Left kidney (tissue), 2 donors: ENCODE measurements around the gene STIMATE. TPM values are rescaled to one million over a fixed set of nuclear protein-coding genes. Genes with fewer than 3 reads are reported as not detected.

ENCODE experiments used
- DNase-seq: peaks from one replicate; pipeline ENCODE4 v3.0.0-alpha.2; 2013
- polyA plus RNA-seq: library from polyadenylated mRNA; unstranded; fragments of 120-200 nt; gene quantifications from one replicate; pipeline ENCODE4 v1.2.1, GENCODE V29; 2013; ENCODE audit not compliant: insufficient read length

The STIMATE gene
- polyA plus RNA-seq, 1 donor, result 17.6 TPM

DNA sequence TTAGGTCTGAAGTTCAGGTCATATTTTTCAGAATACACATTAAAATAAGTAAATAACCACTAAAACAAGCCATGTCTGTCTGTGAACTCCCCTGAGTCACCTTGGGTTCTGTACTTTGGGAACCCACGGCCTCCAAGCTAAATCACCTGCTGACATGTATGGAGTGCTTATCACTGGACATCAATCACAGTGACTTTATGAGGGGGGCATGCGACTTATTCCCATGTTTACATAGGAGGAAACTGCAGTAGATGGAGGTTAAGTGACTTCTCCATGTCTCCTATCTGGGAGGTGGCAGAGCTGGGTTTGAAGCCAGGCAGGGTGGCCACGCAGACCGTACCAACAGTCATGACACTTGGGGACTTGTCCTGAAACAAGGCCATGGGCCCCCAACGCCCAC, 75.0 kb downstream of the STIMATE start:
- DNase-seq, result no peak

GRCh38 chr3:52820736-52821135, 76.6 kb downstream of the STIMATE start:
- no peak for DNase-seq

- no peak for DNase-seq
Observed at GRCh38 chr3:52819936-52820335, 77.4 kb downstream of the STIMATE start.

GRCh38 chr3:52817860-52818259, 79.5 kb downstream of the STIMATE start:
- DNase-seq, result no peak

DNA sequence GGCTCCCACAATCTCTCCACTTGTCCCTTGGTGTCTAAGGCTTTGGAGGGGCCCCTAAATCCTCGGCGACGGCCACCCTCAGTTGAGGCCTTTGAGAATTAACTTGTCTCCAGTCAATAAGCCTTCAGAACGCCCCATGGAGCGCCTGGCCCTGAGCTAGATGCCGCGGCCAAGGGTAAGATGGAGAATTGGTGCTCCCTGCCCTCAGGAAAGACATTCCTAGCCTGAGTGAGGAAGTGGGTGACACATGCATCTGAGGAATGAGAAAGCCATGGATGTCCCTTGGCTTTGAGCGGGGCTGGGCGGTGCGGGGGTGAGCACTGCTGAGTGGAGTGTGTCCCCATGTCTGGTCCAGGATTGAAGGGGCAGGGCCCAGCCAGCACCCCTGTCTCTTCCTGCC, 80.1 kb downstream of the STIMATE start:
- no peak for DNase-seq

DNA sequence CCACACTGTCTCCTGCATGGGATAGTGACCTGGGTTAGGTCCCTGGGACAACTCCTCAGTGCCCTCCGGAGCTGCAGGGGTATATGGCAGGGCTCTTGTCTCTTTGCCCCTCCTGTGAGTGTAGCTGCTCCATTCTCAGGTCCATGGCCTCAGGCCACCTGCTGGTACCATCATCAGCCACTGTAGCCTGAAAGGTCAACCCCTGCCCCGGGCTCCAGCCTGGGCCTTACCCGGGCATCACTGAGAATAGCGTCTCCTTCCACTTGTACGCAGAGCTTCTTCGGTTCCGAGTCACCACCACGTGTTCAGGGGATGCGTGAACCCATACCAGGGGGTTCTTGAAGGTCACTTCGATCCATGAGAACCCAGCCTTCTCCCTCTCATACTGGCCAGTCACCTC, 80.7 kb downstream of the STIMATE start:
- DNase-seq, result no peak

DNA sequence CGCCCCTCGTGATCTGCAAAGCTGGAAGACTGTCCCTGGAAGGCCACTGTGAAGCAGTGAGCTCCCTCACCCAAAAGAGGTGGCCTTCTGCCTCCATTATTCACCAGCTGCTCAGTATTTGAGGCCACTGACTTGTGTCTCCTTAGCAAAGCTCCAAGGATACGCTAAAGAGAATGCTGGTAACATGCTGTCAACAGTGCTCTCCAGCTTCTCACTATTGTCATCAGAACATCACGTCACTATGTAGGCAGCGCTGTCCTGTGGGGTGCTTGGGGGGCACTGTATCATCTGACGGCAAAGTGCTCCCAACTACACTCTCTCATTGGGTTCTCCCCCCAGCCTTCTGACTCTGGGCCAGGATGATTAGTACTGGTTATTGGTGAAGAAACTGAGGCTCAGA, 81.1 kb downstream of the STIMATE start:
- DNase-seq, result no peak

GRCh38 chr3:52813810-52814209, 83.5 kb downstream of the STIMATE start:
- DNase-seq, result no peak

- no peak for DNase-seq
Observed at GRCh38 chr3:52811452-52812011, 85.8 kb downstream of the STIMATE start.

DNA sequence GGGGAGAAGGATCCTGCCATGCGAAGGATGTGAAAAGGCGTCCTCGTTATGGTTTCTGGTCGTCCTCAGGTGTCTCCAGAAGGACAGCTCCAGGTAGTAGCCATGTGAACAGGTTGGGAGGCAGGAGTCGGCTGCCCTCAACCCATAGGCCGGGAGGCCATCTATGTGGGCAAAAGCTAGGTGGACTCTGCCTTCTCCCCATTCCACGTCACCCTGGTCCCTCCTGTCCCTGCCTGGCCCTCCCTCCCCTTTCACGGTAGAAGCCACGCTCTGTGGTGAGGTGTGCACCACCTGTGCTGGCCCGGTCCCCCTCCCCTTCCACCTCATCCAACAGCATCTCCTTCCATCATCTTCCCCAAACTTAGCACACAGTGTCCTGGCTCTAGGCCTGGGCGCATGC, 86.4 kb downstream of the STIMATE start:
- DNase-seq, result no peak

DNA sequence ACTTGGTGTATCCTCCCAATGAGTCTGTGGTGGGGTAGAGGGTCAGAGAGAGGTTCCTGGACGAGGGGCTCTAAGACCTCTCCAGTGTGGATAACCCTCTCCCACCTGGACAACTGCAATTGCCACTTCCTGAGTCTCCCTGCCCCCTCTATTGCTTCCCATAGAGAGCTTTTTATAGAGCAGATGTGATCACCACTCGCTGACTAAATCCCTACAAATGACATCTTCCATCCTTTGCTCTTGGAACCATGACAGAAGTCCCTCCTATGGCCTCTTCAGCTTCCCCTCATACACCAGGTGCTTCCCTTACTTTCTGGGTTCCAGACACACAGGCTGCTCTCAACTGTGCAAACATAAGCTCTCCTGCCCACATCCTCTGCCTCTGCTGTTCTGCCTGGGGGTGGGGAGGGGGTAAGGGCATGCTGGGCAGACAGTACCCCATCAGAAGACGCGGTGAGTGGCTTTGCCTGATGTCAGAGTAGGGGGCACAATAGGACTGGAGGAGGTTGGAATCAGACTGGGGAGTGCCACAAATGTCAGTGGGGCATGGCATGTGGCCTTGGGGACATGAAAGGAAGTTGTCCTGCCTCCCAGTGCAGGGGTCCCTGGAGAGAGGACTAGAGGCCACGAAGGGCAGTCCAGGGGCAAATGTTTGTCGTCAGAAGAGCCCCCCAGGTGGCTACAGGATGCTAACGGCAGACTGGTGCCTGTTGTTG, 87.5 kb downstream of the STIMATE start:
- no peak for DNase-seq

DNA sequence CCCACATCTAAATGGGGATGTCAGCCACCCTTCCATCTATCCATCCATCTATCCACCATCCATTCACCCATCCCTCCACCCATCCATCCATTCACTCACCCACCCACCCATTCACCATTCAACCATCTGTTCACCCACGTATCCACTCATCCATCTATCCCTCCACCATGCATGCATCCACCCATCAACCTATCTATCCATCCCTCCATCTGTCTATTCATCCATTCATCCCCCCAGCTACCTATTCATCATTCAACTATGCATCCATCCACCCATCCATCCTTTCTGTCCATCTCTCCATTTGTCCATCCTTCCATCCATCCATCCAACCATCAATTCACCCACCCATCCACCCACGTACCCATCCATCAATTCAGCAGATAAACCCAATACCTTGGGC, 88.2 kb downstream of the STIMATE start:
- DNase-seq, result no peak

GRCh38 chr3:52805270-52806039, 91.9 kb downstream of the STIMATE start:
- DNase-seq, result no peak

DNA sequence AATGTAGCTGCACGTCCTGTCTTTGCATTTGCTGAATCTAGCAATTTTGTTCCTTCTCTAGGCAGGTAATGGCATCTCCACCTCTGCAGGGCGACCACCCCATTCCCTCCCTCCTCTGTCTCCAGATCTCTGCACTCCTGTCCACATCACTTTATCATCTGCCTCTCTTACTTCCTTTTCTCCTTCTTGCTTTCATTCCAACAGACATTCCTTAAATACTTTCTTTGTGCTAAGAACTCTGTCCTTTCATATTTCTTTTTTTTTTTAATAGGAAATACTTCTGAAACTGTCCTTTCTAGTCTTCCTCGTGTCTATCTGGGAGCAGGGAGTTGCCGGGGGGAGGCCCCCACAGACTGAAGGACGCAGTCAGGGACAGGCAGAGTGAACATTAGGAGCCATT, 95.5 kb downstream of the STIMATE start:
- DNase-seq, result no peak

GRCh38 chr3:52800079-52800478, 97.3 kb downstream of the STIMATE start:
- no peak for DNase-seq

DNA sequence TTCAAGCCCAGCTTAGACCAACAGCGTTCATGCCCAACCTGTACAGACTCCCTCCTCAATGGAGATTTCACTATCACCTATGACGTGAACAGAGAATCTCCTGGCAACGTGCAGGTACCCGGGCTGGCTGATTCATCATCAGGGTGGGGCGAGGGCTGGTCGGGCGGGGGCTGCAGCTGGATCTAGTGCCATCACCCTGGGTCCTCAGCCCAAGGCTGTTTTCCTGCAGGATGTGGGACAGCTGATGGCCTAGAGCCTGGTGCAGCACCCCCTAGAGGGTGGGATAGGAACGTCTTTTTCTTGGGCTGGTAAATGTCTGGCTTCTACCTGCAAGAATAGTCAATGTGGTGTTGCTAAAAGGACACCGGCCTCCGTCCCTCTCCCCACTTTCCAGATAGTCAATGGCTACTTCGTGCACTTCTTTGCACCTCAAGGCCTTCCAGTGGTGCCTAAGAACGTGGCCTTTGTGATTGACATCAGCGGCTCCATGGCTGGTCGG, 98.3 kb downstream of the STIMATE start:
- DNase-seq, result no peak

- DNase-seq, result no peak
Observed at GRCh38 chr3:52798376-52798977, 98.9 kb downstream of the STIMATE start.

GRCh38 chr3:52796411-52796810, 100.9 kb downstream of the STIMATE start:
- DNase-seq, result no peak

DNA sequence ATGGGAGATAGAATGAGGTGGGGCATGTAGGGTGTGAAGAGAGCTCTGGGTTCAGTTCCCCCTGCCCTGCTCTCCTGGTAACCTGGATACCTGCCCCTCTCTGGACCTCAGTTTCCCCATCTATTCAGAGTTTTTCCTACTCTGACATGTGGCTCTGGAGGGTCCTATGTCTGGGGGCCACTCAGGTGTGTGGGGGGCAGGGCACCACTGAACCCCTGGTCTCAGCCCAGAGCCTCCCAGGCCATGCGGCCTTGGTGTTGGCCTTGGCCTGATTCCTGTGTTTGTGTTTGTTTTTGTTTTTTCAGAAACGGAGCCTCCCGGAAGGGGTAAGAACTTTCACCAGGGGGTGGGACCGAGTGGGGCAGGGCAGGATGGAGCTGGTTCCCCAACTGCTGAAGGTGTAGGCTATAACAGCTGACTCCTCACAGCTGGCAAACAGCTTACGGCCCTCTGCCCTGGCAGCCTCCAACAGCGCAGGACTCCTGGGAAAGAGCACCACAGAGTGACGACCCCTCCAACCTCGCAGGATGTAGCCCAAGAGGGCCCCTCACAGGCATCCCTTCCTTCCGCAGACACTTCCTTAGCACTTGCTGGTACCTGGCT, 101.9 kb downstream of the STIMATE start:
- no peak for DNase-seq

- DNase-seq, result no peak
Observed at GRCh38 chr3:52794612-52795099, 102.7 kb downstream of the STIMATE start, which contains the start of gene ITIH3. Gene ITIH3 (plus strand): TSS chr3:52794796. CDS start chr3:52794804, 8 bp downstream.

DNA sequence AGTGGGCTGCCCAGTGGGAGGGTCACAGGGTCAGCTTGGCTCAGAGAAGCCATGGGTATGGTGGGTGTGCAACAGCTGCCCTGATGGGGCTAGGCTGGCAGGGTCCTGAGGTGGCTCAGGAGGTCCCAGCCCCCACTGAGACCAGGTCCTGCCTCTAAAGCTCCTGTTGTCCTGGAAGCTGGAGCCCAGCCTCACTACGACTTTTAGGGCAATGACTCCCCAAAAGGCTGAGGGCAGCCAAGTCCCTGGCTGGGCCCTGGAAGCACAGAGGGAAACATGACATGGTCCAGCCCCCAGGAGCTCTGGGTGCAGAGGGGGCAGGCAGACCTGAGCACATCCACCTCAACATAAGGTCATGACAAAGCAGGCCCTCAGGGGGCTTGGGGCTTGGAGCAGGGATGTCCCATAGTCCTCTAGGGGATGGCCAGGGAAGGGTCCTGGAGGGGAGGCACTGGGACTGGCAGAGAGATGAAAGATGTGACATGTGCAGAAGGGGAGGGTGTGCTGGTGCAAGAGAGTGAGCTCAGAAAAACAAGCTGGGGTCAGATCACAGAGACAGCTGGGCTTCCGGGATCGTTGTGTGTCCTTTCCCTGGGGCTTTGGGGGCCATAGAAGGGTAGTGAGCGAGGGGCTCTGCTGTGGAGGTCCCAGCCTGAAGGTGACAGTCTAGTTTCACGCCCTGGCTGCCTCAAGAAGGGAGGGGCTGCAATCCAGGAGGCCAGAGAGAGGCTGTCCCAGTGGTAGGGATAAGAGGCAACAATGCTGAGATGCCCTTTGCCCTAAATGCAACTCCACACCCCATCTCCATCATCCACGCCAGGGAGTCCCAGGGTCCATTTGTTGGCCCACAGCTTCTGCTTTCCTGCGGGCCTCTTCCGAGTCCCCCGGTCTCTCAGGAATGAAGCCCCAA, 103.4 kb downstream of the STIMATE start:
- no peak for DNase-seq
